ENCODE measurements around the gene PRCC. TPM values are rescaled to one million over a fixed set of nuclear protein-coding genes. Genes with fewer than 3 reads are reported as not detected.

PRCC gene
- total and polyA plus RNA-seq, 2 of the 13 experiments (the other 11 are each of a cell fraction or from before 2014, with no cell fraction given): 24.2 to 40.5 TPM

DNA sequence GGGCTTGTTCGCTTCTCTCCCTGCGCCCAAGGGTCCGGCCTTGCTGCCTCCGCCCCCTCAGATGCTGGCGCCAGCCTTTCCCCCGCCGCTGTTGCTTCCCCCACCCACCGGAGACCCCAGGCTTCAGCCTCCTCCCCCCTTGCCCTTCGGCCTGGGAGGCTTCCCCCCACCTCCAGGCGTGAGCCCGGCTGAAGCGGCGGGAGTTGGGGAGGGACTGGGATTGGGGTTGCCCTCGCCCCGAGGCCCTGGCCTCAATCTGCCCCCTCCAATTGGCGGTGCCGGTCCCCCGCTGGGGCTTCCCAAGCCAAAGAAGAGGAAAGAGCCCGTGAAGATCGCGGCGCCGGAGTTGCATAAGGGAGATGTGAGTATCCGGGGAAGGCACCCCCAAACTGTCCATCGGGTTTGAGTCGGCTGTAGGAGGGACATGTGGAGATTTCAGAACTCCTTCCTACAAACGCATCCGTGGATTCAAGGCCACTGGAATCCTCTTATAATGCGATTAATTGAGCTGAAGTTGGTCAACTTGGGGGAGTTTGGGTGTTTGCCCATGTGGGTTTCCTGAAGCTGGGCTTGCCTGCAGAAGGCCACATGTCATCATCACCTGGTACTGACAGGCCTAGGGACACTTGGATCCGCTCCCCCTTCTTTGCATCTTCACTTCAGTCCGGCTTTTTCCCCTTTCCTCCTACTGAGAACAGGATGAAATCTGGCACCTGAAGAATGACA lies 707 bp downstream of the PRCC start:
- BruUV-seq (replicated peaks): TSS peak; percentile 71
- peaks cover 5% of the 10 kb centered on the region; the same call in 1 of the 2 replicates for H4K20me1 ChIP-seq (ENCODE audit: insufficient read depth, low read length)
- H3K4me1 ChIP-seq (ENCODE audit: insufficient read depth, low read length): peaks cover 57% of the 10 kb centered on the region
- peak overlapping the region; percentile 96 for H3K9ac ChIP-seq (ENCODE audit: insufficient read depth, low read depth, low read length)
- no peaks in the 10 kb centered on the region for H3K9me3 ChIP-seq (ENCODE audit: low read length)
- DNase-seq (ENCODE audit: low spot score) (no peak), ATAC-seq (peak; percentile 16), FAIRE-seq (no peak)
- peak overlapping the region; percentile 85 for H3K4me2 ChIP-seq (ENCODE audit: low read depth, low read length)
- POLR2A ChIA-PET: interaction anchor here (0.8 to 6.5 kb wide), 18 partner anchors 8 to 107 kb away, joined by 3 to 125 read pairs (median 4); partner anchors contain the start of genes HDGF, ISG20L2, METTL25B and MRPL24
- CTCF ChIA-PET (ENCODE audit: low intra/inter-chr PET ratio, low total read pairs): no interaction called here
- no peak overlapping the region for H2AFZ ChIP-seq (ENCODE audit: low read length)
- WGBS (ENCODE audit: low lambda C conversion rate): 0% methylated on average over 16 of the region's 31 CpGs
- intact Hi-C loops (cut with micrococcal nuclease; ENCODE audit: unreplicated experiment): loop anchor here (1.0 kb wide), 3 partner anchors 17 to 42 kb away; partner anchors contain the start of genes HDGF and MRPL24
- H3K27me3 ChIP-seq (ENCODE audit: control insufficient read depth in 1 of 2, insufficient read depth in 2 of 2, low read length in 2 of 2): no peaks in the 10 kb centered on the region; a peak in 1 of 5 replicates
- peak overlapping the region; percentile 85 to 100 (median 92) for H3K4me3 ChIP-seq (replicated peaks in 1 of 3; ENCODE audit: insufficient read depth in 1 of 3, low read depth in 2 of 3, low read length in 3 of 3)
- H3K36me3 ChIP-seq (replicated peaks in 1 of 2; ENCODE audit: control insufficient read depth in 1 of 2, insufficient read depth in 2 of 2, low read length in 2 of 2): peaks cover 3 to 25% of the 10 kb centered on the region in 2 experiments; a peak in 1 of 5 replicates
- in situ Hi-C loops (cut with HindIII; ENCODE audit: extremely low pct_ligation_motif_present, low pct_unique_long_range_greater_than_20kb): loop anchor here (5.0 kb wide), 1 partner anchor 41 kb away; the partner anchor contains the start of genes ISG20L2 and METTL25B
- peak overlapping the region; percentile 84 for H3K27ac ChIP-seq (ENCODE audit: extremely low read length, insufficient read depth, low read length)
- H3K79me2 ChIP-seq (ENCODE audit: insufficient read depth, low read length): peaks cover 59% of the 10 kb centered on the region
- TF ChIP-seq ZNF614 (CRISPR knock-in tag; IDR thresholded peaks at IDR 0.05; ENCODE audit: borderline replicate concordance) (0 out of 2 replicates have a peak, but pooled peaks have one; percentile 4), RBFOX2 (IDR thresholded peaks at IDR 0.05; ENCODE audit: low read depth, low read length) (peak; percentile 48), POLR2A (IDR thresholded peaks at IDR 0.05; ENCODE audit: insufficient read depth in 1 of 2, low read depth in 2 of 2, low read length in 2 of 2) (peak in 1 of 2 experiments; percentile 15; a peak in 1 of 4 replicates), ZNF792 (CRISPR knock-in tag; IDR thresholded peaks at IDR 0.05) (0 out of 2 replicates have a peak, but pooled peaks have one; percentile 2), ZFX (CRISPR knock-in tag; IDR thresholded peaks at IDR 0.05; ENCODE audit: low read depth) (peak; percentile 30), ZFP82 (CRISPR knock-in tag; IDR thresholded peaks at IDR 0.05; ENCODE audit: borderline replicate concordance) (0 out of 2 replicates have a peak, but pooled peaks have one; percentile 60), PHF8 (CRISPR knock-in tag; IDR thresholded peaks at IDR 0.05) (peak; percentile 14; the same call in 1 of the 2 replicates), GLI4 (CRISPR knock-in tag; IDR thresholded peaks at IDR 0.05; ENCODE audit: borderline replicate concordance) (no peak), NFRKB (IDR thresholded peaks at IDR 0.05) (no peak), RFX1 (IDR thresholded peaks at IDR 0.05) (no peak), MXI1 (IDR thresholded peaks at IDR 0.05; ENCODE audit: borderline replicate concordance, low read depth, low read length) (peak; percentile 29; the same call in 1 of the 3 replicates), ZNF737 (CRISPR knock-in tag; IDR thresholded peaks at IDR 0.05; ENCODE audit: borderline replicate concordance) (0 out of 2 replicates have a peak, but pooled peaks have one; percentile 34)
- TF ChIP-seq, protein P1, sequence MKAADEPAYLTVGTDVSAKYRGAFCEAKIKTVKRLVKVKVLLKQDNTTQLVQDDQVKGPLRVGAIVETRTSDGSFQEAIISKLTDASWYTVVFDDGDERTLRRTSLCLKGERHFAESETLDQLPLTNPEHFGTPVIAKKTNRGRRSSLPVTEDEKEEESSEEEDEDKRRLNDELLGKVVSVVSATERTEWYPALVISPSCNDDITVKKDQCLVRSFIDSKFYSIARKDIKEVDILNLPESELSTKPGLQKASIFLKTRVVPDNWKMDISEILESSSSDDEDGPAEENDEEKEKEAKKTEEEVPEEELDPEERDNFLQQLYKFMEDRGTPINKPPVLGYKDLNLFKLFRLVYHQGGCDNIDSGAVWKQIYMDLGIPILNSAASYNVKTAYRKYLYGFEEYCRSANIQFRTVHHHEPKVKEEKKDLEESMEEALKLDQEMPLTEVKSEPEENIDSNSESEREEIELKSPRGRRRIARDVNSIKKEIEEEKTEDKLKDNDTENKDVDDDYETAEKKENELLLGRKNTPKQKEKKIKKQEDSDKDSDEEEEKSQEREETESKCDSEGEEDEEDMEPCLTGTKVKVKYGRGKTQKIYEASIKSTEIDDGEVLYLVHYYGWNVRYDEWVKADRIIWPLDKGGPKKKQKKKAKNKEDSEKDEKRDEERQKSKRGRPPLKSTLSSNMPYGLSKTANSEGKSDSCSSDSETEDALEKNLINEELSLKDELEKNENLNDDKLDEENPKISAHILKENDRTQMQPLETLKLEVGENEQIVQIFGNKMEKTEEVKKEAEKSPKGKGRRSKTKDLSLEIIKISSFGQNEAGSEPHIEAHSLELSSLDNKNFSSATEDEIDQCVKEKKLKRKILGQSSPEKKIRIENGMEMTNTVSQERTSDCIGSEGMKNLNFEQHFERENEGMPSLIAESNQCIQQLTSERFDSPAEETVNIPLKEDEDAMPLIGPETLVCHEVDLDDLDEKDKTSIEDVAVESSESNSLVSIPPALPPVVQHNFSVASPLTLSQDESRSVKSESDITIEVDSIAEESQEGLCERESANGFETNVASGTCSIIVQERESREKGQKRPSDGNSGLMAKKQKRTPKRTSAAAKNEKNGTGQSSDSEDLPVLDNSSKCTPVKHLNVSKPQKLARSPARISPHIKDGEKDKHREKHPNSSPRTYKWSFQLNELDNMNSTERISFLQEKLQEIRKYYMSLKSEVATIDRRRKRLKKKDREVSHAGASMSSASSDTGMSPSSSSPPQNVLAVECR (CRISPR knock-in tag; IDR thresholded peaks at IDR 0.05; ENCODE audit: borderline replicate concordance): peak; percentile 5
- TF ChIP-seq, protein P2, sequence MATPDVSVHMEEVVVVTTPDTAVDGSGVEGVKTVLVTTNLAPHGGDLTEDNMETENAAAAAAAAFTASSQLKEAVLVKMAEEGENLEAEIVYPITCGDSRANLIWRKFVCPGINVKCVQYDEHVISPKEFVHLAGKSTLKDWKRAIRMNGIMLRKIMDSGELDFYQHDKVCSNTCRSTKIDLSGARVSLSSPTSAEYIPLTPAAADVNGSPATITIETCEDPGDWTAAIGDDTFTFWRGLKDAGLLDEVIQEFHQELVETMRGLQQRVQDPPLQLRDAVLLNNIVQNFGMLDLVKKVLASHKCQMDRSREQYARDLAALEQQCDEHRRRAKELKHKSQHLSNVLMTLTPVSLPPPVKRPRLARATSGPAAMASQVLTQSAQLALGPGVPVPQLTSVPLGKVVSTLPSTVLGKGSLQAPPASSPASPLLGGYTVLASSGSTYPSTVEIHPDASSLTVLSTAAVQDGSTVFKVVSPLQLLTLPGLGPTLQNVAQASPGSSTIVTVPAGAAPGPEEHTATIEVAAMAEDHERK (CRISPR knock-in tag; IDR thresholded peaks at IDR 0.05; ENCODE audit: low read depth): no peak
- TF ChIP-seq, protein P3, sequence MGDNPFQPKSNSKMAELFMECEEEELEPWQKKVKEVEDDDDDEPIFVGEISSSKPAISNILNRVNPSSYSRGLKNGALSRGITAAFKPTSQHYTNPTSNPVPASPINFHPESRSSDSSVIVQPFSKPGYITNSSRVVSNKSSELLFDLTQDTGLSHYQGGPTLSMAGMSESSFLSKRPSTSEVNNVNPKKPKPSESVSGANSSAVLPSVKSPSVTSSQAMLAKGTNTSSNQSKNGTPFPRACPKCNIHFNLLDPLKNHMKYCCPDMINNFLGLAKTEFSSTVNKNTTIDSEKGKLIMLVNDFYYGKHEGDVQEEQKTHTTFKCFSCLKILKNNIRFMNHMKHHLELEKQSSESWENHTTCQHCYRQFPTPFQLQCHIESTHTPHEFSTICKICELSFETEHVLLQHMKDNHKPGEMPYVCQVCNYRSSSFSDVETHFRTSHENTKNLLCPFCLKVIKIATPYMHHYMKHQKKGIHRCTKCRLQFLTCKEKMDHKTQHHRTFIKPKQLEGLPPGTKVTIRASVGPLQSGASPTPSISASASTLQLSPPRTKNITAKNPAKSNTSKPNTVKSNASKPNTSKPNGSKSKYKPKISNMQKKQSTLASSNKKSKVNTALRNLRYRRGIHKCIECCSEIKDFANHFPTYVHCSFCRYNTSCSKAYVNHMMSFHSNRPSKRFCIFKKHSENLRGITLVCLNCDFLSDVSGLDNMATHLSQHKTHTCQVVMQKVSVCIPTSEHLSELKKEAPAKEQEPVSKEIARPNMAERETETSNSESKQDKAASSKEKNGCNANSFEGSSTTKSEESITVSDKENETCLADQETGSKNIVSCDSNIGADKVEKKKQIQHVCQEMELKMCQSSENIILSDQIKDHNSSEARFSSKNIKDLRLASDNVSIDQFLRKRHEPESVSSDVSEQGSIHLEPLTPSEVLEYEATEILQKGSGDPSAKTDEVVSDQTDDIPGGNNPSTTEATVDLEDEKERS (CRISPR knock-in tag; IDR thresholded peaks at IDR 0.05): peak; percentile 7; the same call in 1 of the 2 replicates
